NB4 (cell line): ENCODE results near the gene SV2C.

Experiments used
- DNase-seq: peaks from one replicate; pipeline ENCODE4 v3.0.0; 2010; ENCODE audit warnings: low read depth
- H3K4me3 ChIP-seq: one replicate; pipeline ENCODE4 v1.5.1; 2011; ENCODE audit warnings: mild to moderate bottlenecking, low read depth, low read length, moderate library complexity
- MYC ChIP-seq: IDR thresholded peaks from 2 replicates; pipeline ENCODE4 v1.6.1; 2011; ENCODE audit warnings: low read depth, low read length
- POLR2A ChIP-seq: IDR thresholded peaks from 2 replicates; pipeline ENCODE4 v1.6.1; 2011; ENCODE audit warnings: mild to moderate bottlenecking; ENCODE audit not compliant: insufficient read length; ENCODE audit errors: extremely low read depth
- TF ChIP-seq, protein P1 (sequence below): IDR thresholded peaks from 2 replicates; pipeline ENCODE4 v1.6.1; 2011; ENCODE audit warnings: low read depth, low read length
- TF ChIP-seq, protein P2 (sequence below): IDR thresholded peaks from one replicate; pipeline ENCODE4 v1.5.1; 2012; ENCODE audit warnings: low read depth, low read length

Gene SV2C

GRCh38 chr5:76154009-76154690, 71.0 kb downstream of the SV2C start:
- no peak for DNase-seq
- no peak overlapping the region for H3K4me3 ChIP-seq
- no peak for TF ChIP-seq POLR2A
- TF ChIP-seq, protein P1, sequence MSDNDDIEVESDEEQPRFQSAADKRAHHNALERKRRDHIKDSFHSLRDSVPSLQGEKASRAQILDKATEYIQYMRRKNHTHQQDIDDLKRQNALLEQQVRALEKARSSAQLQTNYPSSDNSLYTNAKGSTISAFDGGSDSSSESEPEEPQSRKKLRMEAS, result no peak
- TF ChIP-seq, protein P2, sequence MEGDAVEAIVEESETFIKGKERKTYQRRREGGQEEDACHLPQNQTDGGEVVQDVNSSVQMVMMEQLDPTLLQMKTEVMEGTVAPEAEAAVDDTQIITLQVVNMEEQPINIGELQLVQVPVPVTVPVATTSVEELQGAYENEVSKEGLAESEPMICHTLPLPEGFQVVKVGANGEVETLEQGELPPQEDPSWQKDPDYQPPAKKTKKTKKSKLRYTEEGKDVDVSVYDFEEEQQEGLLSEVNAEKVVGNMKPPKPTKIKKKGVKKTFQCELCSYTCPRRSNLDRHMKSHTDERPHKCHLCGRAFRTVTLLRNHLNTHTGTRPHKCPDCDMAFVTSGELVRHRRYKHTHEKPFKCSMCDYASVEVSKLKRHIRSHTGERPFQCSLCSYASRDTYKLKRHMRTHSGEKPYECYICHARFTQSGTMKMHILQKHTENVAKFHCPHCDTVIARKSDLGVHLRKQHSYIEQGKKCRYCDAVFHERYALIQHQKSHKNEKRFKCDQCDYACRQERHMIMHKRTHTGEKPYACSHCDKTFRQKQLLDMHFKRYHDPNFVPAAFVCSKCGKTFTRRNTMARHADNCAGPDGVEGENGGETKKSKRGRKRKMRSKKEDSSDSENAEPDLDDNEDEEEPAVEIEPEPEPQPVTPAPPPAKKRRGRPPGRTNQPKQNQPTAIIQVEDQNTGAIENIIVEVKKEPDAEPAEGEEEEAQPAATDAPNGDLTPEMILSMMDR, result no peak
- TF ChIP-seq MYC, result no peak

DNA sequence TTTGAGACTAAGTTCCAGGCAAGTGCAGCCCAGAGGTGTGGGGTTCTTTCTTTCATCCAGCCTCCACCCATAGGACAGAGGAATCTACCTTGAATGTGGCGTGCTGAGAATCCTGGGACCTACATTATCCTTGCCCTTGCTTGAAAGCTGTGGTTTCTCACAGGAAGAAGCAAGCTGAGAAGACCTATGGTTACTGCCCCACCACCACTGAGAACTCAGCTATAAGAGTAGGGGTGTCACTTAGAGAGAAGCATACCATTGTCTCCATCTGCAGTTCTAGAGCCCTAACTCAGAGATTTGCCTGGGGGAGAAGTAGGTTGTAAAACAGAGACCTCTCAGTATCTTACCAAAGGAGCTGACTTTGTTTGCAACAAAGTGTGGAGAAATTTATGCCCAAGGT, 72.4 kb downstream of the SV2C start:
- TF ChIP-seq, protein P1, result no peak
- TF ChIP-seq POLR2A, result no peak
- TF ChIP-seq MYC, result no peak
- TF ChIP-seq, protein P2, result no peak
- H3K4me3 ChIP-seq, result no peak overlapping the region
- no peak for DNase-seq

- TF ChIP-seq, protein P2, result no peak
- TF ChIP-seq, protein P1, result no peak
- TF ChIP-seq MYC (no peak), POLR2A (no peak)
- DNase-seq, result no peak
Measured at GRCh38 chr5:76162335-76162734, 79.2 kb downstream of the SV2C start.

DNA sequence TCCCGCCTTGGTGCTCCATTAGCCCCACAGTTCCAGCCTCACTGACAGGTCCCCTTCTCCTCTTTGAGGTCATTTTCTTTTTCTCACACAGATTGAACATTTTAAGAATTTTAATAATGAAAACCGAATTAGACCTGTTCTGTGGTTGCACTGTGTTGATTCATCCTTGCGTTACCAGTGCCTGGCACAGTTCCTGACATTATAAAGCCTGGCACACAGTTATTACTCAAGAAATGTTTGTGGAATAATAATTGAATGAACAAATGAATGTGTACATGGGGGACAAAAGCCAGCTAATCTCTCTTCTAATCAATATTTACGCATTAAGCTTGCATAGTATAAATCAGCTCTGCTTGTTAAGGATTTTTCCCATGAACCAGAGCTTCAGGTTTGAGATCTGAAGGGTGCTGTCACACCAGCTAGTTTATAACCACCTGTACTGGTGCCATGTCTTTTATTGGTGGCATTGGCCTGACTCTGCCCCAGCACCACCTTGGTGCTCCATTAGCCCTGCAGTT, 80.0 kb downstream of the SV2C start:
- TF ChIP-seq POLR2A (no peak), MYC (no peak)
- TF ChIP-seq, protein P2, result no peak
- TF ChIP-seq, protein P1, result no peak
- no peak for DNase-seq

More at GRCh38 chr5:76162335-76162734, 79.2 kb downstream of the SV2C start:
- H3K4me3 ChIP-seq, result no peak overlapping the region

DNA sequence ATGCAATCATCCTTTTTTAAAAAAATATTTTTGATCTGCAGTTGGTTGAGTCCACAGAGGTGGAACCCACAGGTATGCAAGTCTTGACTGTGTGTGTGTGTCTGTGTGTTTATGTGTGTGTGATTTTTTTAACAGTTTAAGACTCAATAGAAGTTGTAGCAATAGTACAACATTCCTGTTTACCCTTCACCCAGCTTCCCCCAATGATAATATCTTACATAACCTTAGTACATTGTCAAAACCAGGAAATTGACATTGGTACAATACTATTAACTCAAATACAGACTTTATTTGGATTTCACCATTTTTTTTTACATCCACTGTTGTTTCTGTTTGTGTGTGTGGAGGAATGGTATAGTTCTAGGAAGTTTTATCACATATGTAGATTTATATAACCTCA, 81.8 kb downstream of the SV2C start:
- TF ChIP-seq, protein P1, result no peak
- TF ChIP-seq POLR2A (no peak), MYC (no peak)
- TF ChIP-seq, protein P2, result no peak
- no peak for DNase-seq

More for the DNA sequence above, 80.0 kb downstream of the SV2C start:
- H3K4me3 ChIP-seq, result no peak overlapping the region

More for the DNA sequence above, 81.8 kb downstream of the SV2C start:
- no peak overlapping the region for H3K4me3 ChIP-seq
